K562 (cell line): ENCODE data around the gene PLEKHH2. TPM values are rescaled to one million over a fixed set of nuclear protein-coding genes. Genes with fewer than 3 reads are reported as not detected.

Experiments
- BCLAF1 ChIP-seq, 2 experiments: fragments of 450-650 bp in 1 of 2; IDR thresholded peaks; 2 replicates each; pipeline ENCODE4 v1.6.1; 2011 to 2017; ENCODE audit warnings: low read depth in 2 of 2, antibody characterized with exemption in 1 of 2, borderline replicate concordance in 1 of 2, low read length in 1 of 2, mild to moderate bottlenecking in 1 of 2, mixed read lengths in 1 of 2; ENCODE audit not compliant: control insufficient read depth in 1 of 2
- CHAMP1 ChIP-seq: fragments of 450-650 bp; IDR thresholded peaks from 2 replicates; pipeline ENCODE4 v1.6.1; 2016; ENCODE audit warnings: mild to moderate bottlenecking
- CHCHD3 ChIP-seq: fragments of 250-450 bp; sonication (Bioruptor Pico); IDR thresholded peaks from 2 replicates; pipeline ENCODE4 v2.1.2; 2022; ENCODE audit warnings: mild to moderate bottlenecking
- ELF4 ChIP-seq: fragments of 450-650 bp; formaldehyde crosslinking; IDR thresholded peaks from 2 replicates; pipeline ENCODE4 v1.4.0; 2022; ENCODE audit warnings: missing genetic modification characterization
- EZH2 ChIP-seq: IDR thresholded peaks from 2 replicates; pipeline ENCODE4 v1.6.1; 2012; ENCODE audit warnings: low read depth, mild to moderate bottlenecking, inconsistent platforms, low read length, borderline replicate concordance
- HNRNPL ChIP-seq: fragments of 200-400 bp; formaldehyde crosslinking; IDR thresholded peaks from 2 replicates; pipeline ENCODE4 v1.6.1; 2017; ENCODE audit warnings: low read depth, mild to moderate bottlenecking, low read length
- NFIC ChIP-seq: fragments of 450-650 bp; IDR thresholded peaks from 2 replicates; pipeline ENCODE4 v1.6.1; 2017; ENCODE audit warnings: mild to moderate bottlenecking, inconsistent platforms
- ZBTB40 ChIP-seq, 2 experiments: fragments of 450-650 bp in 1 of 2; sonication (generic) in 1 of 2; formaldehyde crosslinking in 1 of 2; IDR thresholded peaks; 2 replicates each; pipeline versions ENCODE4 v1.7.1 to v1.9.0; 2016 to 2022; ENCODE audit warnings: inconsistent platforms in 1 of 2, mild to moderate bottlenecking in 1 of 2, missing genetic modification reagents in 1 of 2
- ZNF696 ChIP-seq: fragments of 250-450 bp; sonication (Bioruptor Pico); conservative IDR thresholded peaks from 2 replicates; pipeline ENCODE4 v1.4.0; 2020; ENCODE audit warnings: mild to moderate bottlenecking, moderate library complexity
- polyA plus RNA-seq, 8 experiments: library from polyadenylated mRNA; depleted of rRNA in 4 of 8; stranded (reverse) in 5 of 8; unstranded in 3 of 8; fragments of >200 nt; fragmentation: Nextera tagmentation in 2 of 8; fragmentation: Illumina TruSeq in 1 of 8; extraction: Ambion mirVana in 2 of 8; extraction: Trizol in 1 of 8; gene quantifications; 2 replicates each; pipeline versions ENCODE4 v1.2.1 to v1.2.3, GENCODE V29; 2011 to 2014; ENCODE audit warnings: inconsistent platforms in 1 of 8, missing spikeins in 1 of 8
- total RNA-seq, 7 experiments: library from RNA; depleted of rRNA in 6 of 7; stranded (reverse); fragments of >200 nt in 6 of 7; fragmentation: Illumina TruSeq in 2 of 7; extraction: Trizol in 2 of 7; gene quantifications; 2 replicates each; pipeline versions ENCODE4 v1.2.1 to v1.2.3, GENCODE V29; 2011 to 2021; ENCODE audit warnings: low replicate concordance in 1 of 7

Gene PLEKHH2
- total and polyA plus RNA-seq, 9 of the 15 experiments (the other 6 are each of a cell fraction or from before 2014, with no cell fraction given), result 0.77 to 13.5 (median 2.7) TPM

GRCh38 chr2:43724728-43725526 is 87.9 kb downstream of the PLEKHH2 start (continued):
- TF ChIP-seq ZBTB40 (IDR thresholded peaks at IDR 0.05), result 0 out of 2 replicates have a peak, but pooled peaks have one; percentile 18
- no peak for TF ChIP-seq ZBTB40 (CRISPR knock-in tag; IDR thresholded peaks at IDR 0.05)
- peak in 1 of 2 experiments; percentile 22; a peak in 1 of 4 replicates for TF ChIP-seq BCLAF1 (IDR thresholded peaks at IDR 0.05; ENCODE audit: borderline replicate concordance in 1 of 2, control insufficient read depth in 1 of 2, low read depth in 2 of 2, low read length in 1 of 2)
- TF ChIP-seq NFIC, result peak; percentile 96
- TF ChIP-seq ZNF696 (CRISPR knock-in tag), result no peak
- TF ChIP-seq HNRNPL, result no peak
- no peak for TF ChIP-seq EZH2
- TF ChIP-seq CHCHD3, result no peak
- peak; percentile 88 for TF ChIP-seq CHAMP1
- TF ChIP-seq ELF4 (CRISPR knock-in tag), result peak; percentile 94
